GM10248 (cell line): Measurements from ENCODE around the gene CEP170B.

ENCODE experiments used
- CTCF ChIA-PET: fragments of 300-600 bp; sonication (Branson Sonifier 250); formaldehyde crosslinking; extraction: SDS; loops from one replicate; lab custom pipeline; 2021; ENCODE audit warnings: antibody characterized with exemption; lab: Yijun Ruan, JAX
- POLR2A ChIA-PET: fragments of 350-650 bp; sonication (Branson Sonifier 250); formaldehyde crosslinking; extraction: SDS; loops from one replicate; lab custom pipeline; 2020; ENCODE audit warnings: antibody characterized with exemption; lab: Yijun Ruan, JAX
- DNase-seq: peaks from one replicate; pipeline ENCODE4 v3.0.0; 2012; ENCODE audit errors: extremely low spot score
- CTCF ChIP-seq: IDR thresholded peaks from 2 replicates; pipeline ENCODE4 v1.5.1; 2012; ENCODE audit warnings: mild to moderate bottlenecking, low read depth; ENCODE audit errors: extremely low read depth, missing control alignments, control extremely low read depth

CEP170B gene

GRCh38 chr14:104937161-104937560 lies 72.1 kb downstream of the CEP170B start:
- peak; percentile 13 for DNase-seq
- ChIA-PET POLR2A (interaction anchor here (0.6 kb wide), 1 partner anchor 16 kb away, joined by 4 read pairs; no protein-coding TSS in a partner anchor), CTCF (interaction anchor here (1.7 to 4.4 kb wide), 3 partner anchors 11 to 108 kb away, joined by 7 to 18 read pairs (median 15); no protein-coding TSS in a partner anchor)
- TF ChIP-seq CTCF: no peak

- POLR2A ChIA-PET: no interaction called here
These were observed 72.8 kb downstream of the CEP170B start for GRCh38 chr14:104937694-104938365.

DNA sequence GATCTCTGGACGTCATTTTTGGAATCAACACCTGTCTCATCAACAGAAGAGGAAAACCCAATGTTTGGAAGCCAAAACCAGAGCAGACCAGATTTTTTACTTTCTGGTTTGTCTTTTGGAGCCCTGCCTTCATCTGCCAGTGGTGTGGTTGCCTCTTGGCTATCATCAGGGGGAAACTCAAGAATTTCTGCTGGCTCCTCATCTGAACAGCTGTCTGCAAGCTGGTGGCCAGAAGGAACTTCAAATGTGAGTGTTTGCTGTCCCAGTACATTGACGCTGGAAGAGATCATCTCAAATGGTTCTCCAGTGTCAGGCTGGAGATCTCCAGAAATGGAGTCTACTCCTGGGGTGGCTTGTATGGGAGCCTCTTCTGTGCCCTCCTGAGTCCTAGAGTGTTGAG lies 73.4 kb downstream of the CEP170B start:
- DNase-seq: no peak
- no peak for TF ChIP-seq CTCF
- ChIA-PET CTCF (interaction anchor here (1.4 to 4.4 kb wide), 3 partner anchors 14 to 108 kb away, joined by 3 to 18 read pairs (median 5); partner anchors contain the start of gene PLD4), POLR2A (no interaction called here)

More at GRCh38 chr14:104937694-104938365, 72.8 kb downstream of the CEP170B start:
- CTCF ChIA-PET: interaction anchor here (1.7 to 4.4 kb wide), 4 partner anchors 12 to 108 kb away, joined by 3 to 18 read pairs (median 11); partner anchors contain the start of gene PLD4
- no peak for DNase-seq
- no peak for TF ChIP-seq CTCF

GRCh38 chr14:104938960-104939359 lies 73.9 kb downstream of the CEP170B start:
- DNase-seq: no peak
- TF ChIP-seq CTCF: no peak
- POLR2A ChIA-PET: no interaction called here
- CTCF ChIA-PET: interaction anchor here (0.9 to 2.4 kb wide), 6 partner anchors 8 to 107 kb away, joined by 3 to 10 read pairs (median 3); partner anchors contain the start of gene PLD4

DNA sequence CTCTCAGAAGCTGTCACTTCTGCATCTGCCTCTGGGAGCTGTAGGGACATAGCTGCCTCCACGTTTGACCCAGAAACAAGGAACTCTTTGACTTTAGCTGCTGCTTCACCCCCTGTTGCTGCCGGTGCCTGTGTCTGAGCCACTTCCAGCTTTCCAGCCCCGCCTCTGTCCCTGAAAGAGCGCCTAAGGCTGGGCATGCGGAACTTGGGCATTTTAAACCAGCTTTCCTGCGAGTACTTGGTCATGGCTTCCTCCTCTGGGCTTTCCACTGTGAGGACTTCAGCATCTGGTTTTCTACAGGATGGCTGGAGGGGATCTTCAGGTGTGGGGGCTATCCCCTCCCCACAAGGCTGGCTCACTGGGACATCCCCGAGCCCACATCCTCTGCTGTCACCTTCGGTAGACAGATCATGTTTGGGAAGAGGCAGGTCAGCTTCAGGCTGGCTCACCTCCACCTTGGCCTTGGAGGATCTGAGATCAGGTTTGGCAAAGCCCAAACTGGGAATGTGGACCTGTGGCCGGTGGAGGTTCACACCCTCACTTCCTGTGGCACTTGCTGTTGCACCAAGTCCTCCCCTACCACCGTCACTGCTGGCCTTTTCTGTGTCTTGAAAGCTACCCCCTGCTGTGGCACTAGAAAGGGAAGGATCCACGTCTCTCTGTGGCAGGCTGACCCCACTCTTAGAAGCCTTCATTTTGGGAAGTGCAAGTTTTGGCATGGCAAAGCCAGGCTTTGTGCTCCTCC lies 74.8 kb downstream of the CEP170B start:
- no peak for TF ChIP-seq CTCF
- ChIA-PET POLR2A (no interaction called here), CTCF (interaction anchor here (0.9 to 2.4 kb wide), 6 partner anchors 9 to 114 kb away, joined by 3 to 10 read pairs (median 4); no protein-coding TSS in a partner anchor)
- peak; percentile 10 for DNase-seq

GRCh38 chr14:104940526-104941150 lies 75.6 kb downstream of the CEP170B start:
- CTCF ChIA-PET: interaction anchor here (1.9 to 2.4 kb wide), 2 partner anchors 45 to 115 kb away, joined by 4 to 10 read pairs; no protein-coding TSS in a partner anchor
- POLR2A ChIA-PET: no interaction called here
- no peak for DNase-seq
- TF ChIP-seq CTCF: peak; percentile 5
